ENCODE data around the gene DNAAF2. TPM values are rescaled to one million over a fixed set of nuclear protein-coding genes. Genes with fewer than 3 reads are reported as not detected.

DNAAF2 gene
- total and polyA plus RNA-seq, 2 of the 8 experiments (the other 6 are each of a cell fraction or from before 2014, with no cell fraction given): 12.2 to 30.0 TPM

DNA sequence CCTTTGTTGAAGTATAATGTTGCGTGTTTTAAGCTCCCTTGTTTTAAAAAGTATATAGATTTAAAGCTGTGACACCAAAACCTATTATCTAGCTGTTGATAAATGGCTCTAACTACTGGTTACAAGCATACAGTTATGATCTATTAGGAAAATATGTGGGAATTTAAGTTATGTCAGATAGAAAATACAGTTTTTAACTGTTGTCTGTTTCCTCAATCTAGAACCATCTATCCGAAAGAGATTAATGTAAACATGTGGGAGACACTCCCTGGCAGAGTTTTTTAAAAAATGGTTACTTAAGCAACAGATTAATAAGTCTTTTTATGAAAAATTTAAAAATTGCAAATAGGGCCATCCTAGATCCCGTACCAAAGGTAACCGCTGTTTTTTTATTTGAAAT is 22.8 kb downstream of the DNAAF2 start (continued):
- TF ChIP-seq, protein P1, sequence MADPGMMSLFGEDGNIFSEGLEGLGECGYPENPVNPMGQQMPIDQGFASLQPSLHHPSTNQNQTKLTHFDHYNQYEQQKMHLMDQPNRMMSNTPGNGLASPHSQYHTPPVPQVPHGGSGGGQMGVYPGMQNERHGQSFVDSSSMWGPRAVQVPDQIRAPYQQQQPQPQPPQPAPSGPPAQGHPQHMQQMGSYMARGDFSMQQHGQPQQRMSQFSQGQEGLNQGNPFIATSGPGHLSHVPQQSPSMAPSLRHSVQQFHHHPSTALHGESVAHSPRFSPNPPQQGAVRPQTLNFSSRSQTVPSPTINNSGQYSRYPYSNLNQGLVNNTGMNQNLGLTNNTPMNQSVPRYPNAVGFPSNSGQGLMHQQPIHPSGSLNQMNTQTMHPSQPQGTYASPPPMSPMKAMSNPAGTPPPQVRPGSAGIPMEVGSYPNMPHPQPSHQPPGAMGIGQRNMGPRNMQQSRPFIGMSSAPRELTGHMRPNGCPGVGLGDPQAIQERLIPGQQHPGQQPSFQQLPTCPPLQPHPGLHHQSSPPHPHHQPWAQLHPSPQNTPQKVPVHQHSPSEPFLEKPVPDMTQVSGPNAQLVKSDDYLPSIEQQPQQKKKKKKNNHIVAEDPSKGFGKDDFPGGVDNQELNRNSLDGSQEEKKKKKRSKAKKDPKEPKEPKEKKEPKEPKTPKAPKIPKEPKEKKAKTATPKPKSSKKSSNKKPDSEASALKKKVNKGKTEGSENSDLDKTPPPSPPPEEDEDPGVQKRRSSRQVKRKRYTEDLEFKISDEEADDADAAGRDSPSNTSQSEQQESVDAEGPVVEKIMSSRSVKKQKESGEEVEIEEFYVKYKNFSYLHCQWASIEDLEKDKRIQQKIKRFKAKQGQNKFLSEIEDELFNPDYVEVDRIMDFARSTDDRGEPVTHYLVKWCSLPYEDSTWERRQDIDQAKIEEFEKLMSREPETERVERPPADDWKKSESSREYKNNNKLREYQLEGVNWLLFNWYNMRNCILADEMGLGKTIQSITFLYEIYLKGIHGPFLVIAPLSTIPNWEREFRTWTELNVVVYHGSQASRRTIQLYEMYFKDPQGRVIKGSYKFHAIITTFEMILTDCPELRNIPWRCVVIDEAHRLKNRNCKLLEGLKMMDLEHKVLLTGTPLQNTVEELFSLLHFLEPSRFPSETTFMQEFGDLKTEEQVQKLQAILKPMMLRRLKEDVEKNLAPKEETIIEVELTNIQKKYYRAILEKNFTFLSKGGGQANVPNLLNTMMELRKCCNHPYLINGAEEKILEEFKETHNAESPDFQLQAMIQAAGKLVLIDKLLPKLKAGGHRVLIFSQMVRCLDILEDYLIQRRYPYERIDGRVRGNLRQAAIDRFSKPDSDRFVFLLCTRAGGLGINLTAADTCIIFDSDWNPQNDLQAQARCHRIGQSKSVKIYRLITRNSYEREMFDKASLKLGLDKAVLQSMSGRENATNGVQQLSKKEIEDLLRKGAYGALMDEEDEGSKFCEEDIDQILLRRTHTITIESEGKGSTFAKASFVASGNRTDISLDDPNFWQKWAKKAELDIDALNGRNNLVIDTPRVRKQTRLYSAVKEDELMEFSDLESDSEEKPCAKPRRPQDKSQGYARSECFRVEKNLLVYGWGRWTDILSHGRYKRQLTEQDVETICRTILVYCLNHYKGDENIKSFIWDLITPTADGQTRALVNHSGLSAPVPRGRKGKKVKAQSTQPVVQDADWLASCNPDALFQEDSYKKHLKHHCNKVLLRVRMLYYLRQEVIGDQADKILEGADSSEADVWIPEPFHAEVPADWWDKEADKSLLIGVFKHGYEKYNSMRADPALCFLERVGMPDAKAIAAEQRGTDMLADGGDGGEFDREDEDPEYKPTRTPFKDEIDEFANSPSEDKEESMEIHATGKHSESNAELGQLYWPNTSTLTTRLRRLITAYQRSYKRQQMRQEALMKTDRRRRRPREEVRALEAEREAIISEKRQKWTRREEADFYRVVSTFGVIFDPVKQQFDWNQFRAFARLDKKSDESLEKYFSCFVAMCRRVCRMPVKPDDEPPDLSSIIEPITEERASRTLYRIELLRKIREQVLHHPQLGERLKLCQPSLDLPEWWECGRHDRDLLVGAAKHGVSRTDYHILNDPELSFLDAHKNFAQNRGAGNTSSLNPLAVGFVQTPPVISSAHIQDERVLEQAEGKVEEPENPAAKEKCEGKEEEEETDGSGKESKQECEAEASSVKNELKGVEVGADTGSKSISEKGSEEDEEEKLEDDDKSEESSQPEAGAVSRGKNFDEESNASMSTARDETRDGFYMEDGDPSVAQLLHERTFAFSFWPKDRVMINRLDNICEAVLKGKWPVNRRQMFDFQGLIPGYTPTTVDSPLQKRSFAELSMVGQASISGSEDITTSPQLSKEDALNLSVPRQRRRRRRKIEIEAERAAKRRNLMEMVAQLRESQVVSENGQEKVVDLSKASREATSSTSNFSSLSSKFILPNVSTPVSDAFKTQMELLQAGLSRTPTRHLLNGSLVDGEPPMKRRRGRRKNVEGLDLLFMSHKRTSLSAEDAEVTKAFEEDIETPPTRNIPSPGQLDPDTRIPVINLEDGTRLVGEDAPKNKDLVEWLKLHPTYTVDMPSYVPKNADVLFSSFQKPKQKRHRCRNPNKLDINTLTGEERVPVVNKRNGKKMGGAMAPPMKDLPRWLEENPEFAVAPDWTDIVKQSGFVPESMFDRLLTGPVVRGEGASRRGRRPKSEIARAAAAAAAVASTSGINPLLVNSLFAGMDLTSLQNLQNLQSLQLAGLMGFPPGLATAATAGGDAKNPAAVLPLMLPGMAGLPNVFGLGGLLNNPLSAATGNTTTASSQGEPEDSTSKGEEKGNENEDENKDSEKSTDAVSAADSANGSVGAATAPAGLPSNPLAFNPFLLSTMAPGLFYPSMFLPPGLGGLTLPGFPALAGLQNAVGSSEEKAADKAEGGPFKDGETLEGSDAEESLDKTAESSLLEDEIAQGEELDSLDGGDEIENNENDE (IDR thresholded peaks at IDR 0.05; ENCODE audit: insufficient replicate concordance, low read length): no peak
- no peak for TF ChIP-seq MAFK (IDR thresholded peaks at IDR 0.05; ENCODE audit: low read depth, low read length)
- no peak for TF ChIP-seq RBBP5 (IDR thresholded peaks at IDR 0.05; ENCODE audit: borderline replicate concordance, low read depth, low read length)
- no peak for TF ChIP-seq POU5F1 (IDR thresholded peaks at IDR 0.05; ENCODE audit: low read depth, low read length)
- TF ChIP-seq HDAC6 (IDR thresholded peaks at IDR 0.05; ENCODE audit: low read depth, low read length): no peak
- no peak for TF ChIP-seq CTCF (IDR thresholded peaks at IDR 0.05; ENCODE audit: control extremely low read depth in 1 of 3, insufficient read depth in 1 of 3, low read depth in 1 of 3, low read length in 3 of 3)
- no peak for TF ChIP-seq CTBP2 (IDR thresholded peaks at IDR 0.05; ENCODE audit: borderline replicate concordance, insufficient read depth, insufficient read length, low read length)

All from H1 (cell line).